HCT116 (cell line): ENCODE measurements around the gene TCF7L2. TPM values are rescaled to one million over a fixed set of nuclear protein-coding genes. Genes with fewer than 3 reads are reported as not detected.

ENCODE experiments used
- ATAC-seq: fragments of 200-7000 bp; cut with Tn5 transposase; 2 replicates; pipeline ENCODE4 v1.9.1; 2020; ENCODE audit warnings: mild to moderate bottlenecking, moderate library complexity
- BruUV-seq: library from RNA; stranded (reverse); fragments of 400-500 nt; replicated peaks from 2 replicates; lab custom pipeline; 2021; lab: Mats Ljungman, UMichigan
- CTCF ChIA-PET: fragments of 300-600 bp; sonication (Branson Sonifier 250); formaldehyde crosslinking; loops from one replicate; lab custom pipeline; 2021; ENCODE audit warnings: antibody characterized with exemption; lab: Charles Lee
- POLR2A ChIA-PET: fragments of 300-600, 350-600 bp; sonication (Branson Sonifier 250); formaldehyde crosslinking; loops from one replicate; lab custom pipeline; 2021; ENCODE audit warnings: antibody characterized with exemption; lab: Charles Lee
- RAD21 ChIA-PET, 2 experiments: fragments of 300-600 bp; sonication (Branson Sonifier 250); formaldehyde crosslinking; loops; one replicate each; lab custom pipeline; 2023; ENCODE audit warnings: low total read pairs in 2 of 2; ENCODE audit not compliant: uncharacterized antibody in 2 of 2, unreplicated experiment in 2 of 2, low non-redundant PET in 1 of 2; lab: Charles Lee
- DNase-seq: peaks from one replicate; pipeline ENCODE4 v3.0.0-alpha.2; 2010; ENCODE audit warnings: low read depth, low spot score
- H2AFZ ChIP-seq: fragments of 200-600 bp; shearing (Covaris generic), sonication (generic); 2 replicates; pipeline ENCODE4 v1.6.1; 2017; ENCODE audit warnings: low read depth, mixed run types, mixed read lengths, antibody characterized with exemption, low read length; ENCODE audit not compliant: poor library complexity, severe bottlenecking
- H3K27ac ChIP-seq: 2 replicates; pipeline ENCODE4 v1.5.1; 2012; ENCODE audit warnings: low read depth, low read length
- H3K27me3 ChIP-seq: fragments of 200-600 bp; sonication (generic); 2 replicates; pipeline ENCODE4 v1.6.1; 2016; ENCODE audit warnings: mixed run types, low read length, mixed read lengths; ENCODE audit not compliant: insufficient read depth
- H3K36me3 ChIP-seq, 2 experiments: fragments of 200-500 bp in 1 of 2; fragments of 200-600 bp in 1 of 2; sonication (Bioruptor generic) in 1 of 2; sonication (generic) in 1 of 2; 2 replicates each; pipeline versions ENCODE4 v1.5.1 to v1.6.1; 2014 to 2016; ENCODE audit warnings: low read length in 2 of 2, inconsistent platforms in 1 of 2, mixed read lengths in 1 of 2, mixed run types in 1 of 2; ENCODE audit not compliant: insufficient read depth in 2 of 2, control insufficient read depth in 1 of 2
- H3K4me1 ChIP-seq, 2 experiments: fragments of 200-600 bp in 1 of 2; sonication (generic) in 1 of 2; 2 replicates each; pipeline versions ENCODE4 v1.5.1 to v1.6.1; 2012 to 2017; ENCODE audit warnings: low read length in 2 of 2, inconsistent platforms in 1 of 2, mild to moderate bottlenecking in 1 of 2, mixed read lengths in 1 of 2, mixed run types in 1 of 2, moderate library complexity in 1 of 2; ENCODE audit not compliant: insufficient read depth in 2 of 2, control insufficient read depth in 1 of 2
- H3K4me2 ChIP-seq: fragments of 200-600 bp; sonication (generic); 2 replicates; pipeline ENCODE4 v1.6.1; 2017; ENCODE audit warnings: mixed run types, low read length, mixed read lengths
- H3K4me3 ChIP-seq, 2 experiments: fragments of 200-600 bp in 1 of 2; sonication (generic) in 1 of 2; replicated peaks in 1 of 2; 2 replicates each; pipeline ENCODE4 v1.5.1; 2011 to 2016; ENCODE audit warnings: low read length in 2 of 2, control low read depth in 1 of 2, low read depth in 1 of 2, mild to moderate bottlenecking in 1 of 2, mixed read lengths in 1 of 2, mixed run types in 1 of 2
- H3K79me2 ChIP-seq: fragments of 200-600 bp; sonication (generic); 2 replicates; pipeline ENCODE4 v1.6.1; 2017; ENCODE audit warnings: mild to moderate bottlenecking, mixed run types, low read length, moderate library complexity, mixed read lengths; ENCODE audit not compliant: insufficient read depth
- H3K9ac ChIP-seq: fragments of 200-600 bp; sonication (generic); 2 replicates; pipeline ENCODE4 v1.6.1; 2016; ENCODE audit warnings: low read length, mixed read lengths
- H3K9me2 ChIP-seq: fragments of 200-600 bp; sonication (generic), shearing (Covaris generic); 2 replicates; pipeline ENCODE4 v1.6.1; 2017; ENCODE audit warnings: mixed run types, mild to moderate bottlenecking, moderate library complexity; ENCODE audit not compliant: insufficient read depth
- H3K9me3 ChIP-seq, 2 experiments: fragments of 200-500 bp in 1 of 2; fragments of 200-600 bp in 1 of 2; sonication (Bioruptor generic) in 1 of 2; sonication (generic) in 1 of 2; 2 replicates each; pipeline ENCODE4 v1.6.1; 2014 to 2017; ENCODE audit warnings: low read length in 2 of 2, mixed read lengths in 2 of 2, inconsistent platforms in 1 of 2, low read depth in 1 of 2, mild to moderate bottlenecking in 1 of 2, mixed run types in 1 of 2, moderate library complexity in 1 of 2; ENCODE audit not compliant: control insufficient read depth in 1 of 2, insufficient read depth in 1 of 2
- H4K20me1 ChIP-seq: fragments of 200-600 bp; sonication (generic), shearing (Covaris generic); 2 replicates; pipeline ENCODE4 v1.6.1; 2017; ENCODE audit warnings: mixed run types, mild to moderate bottlenecking, moderate library complexity; ENCODE audit not compliant: insufficient read depth
- ATF3 ChIP-seq: IDR thresholded peaks from 2 replicates; pipeline ENCODE4 v1.6.1; 2012
- CBX3 ChIP-seq: IDR thresholded peaks from 2 replicates; pipeline ENCODE4 v1.6.1; 2012; ENCODE audit warnings: low read depth
- EGR1 ChIP-seq: IDR thresholded peaks from 2 replicates; pipeline ENCODE4 v1.6.1; 2012; ENCODE audit warnings: low read depth
- EZH2 ChIP-seq: fragments of 200-600 bp; sonication (generic); IDR thresholded peaks from 2 replicates; pipeline ENCODE4 v1.6.1; 2017; ENCODE audit warnings: antibody characterized with exemption, mixed run types
- EZH2phosphoT487 ChIP-seq: fragments of 200-600 bp; IDR thresholded peaks from 2 replicates; pipeline ENCODE4 v1.6.1; 2018; ENCODE audit warnings: antibody characterized with exemption, borderline replicate concordance
- RAD21 ChIP-seq: IDR thresholded peaks from 2 replicates; pipeline ENCODE4 v1.6.1; 2012; ENCODE audit warnings: low read depth, mild to moderate bottlenecking
- SP1 ChIP-seq: IDR thresholded peaks from 2 replicates; pipeline ENCODE4 v1.6.1; 2012; ENCODE audit warnings: low read depth
- TCF7L2 ChIP-seq: IDR thresholded peaks from 2 replicates; pipeline ENCODE4 v1.7.0; 2011; ENCODE audit warnings: borderline replicate concordance, inconsistent platforms; ENCODE audit not compliant: insufficient read depth, insufficient read length; ENCODE audit errors: extremely low read depth
- YY1 ChIP-seq: IDR thresholded peaks from 2 replicates; pipeline ENCODE4 v1.6.1; 2011; ENCODE audit warnings: low read length, low read depth, moderate library complexity, mild to moderate bottlenecking; ENCODE audit not compliant: insufficient replicate concordance; ENCODE audit errors: extremely low read depth
- ZFX ChIP-seq: fragments of 450-650 bp; IDR thresholded peaks from 2 replicates; pipeline ENCODE4 v1.6.1; 2017
- ZNF274 ChIP-seq: fragments of 200-500 bp; sonication (Bioruptor generic); IDR thresholded peaks from 2 replicates; pipeline ENCODE4 v1.6.1; 2014; ENCODE audit warnings: mild to moderate bottlenecking, low read depth, low read length, inconsistent platforms
- intact Hi-C: fragments of 100-400 bp; cut with micrococcal nuclease; formaldehyde crosslinking; loops from 2 replicates; pipeline ENCODE4 v1.10.0; 2022
- total RNA-seq: library from RNA; stranded (reverse); gene quantifications from one replicate; pipeline ENCODE4 v1.2.1, GENCODE V29; 2021; ENCODE audit not compliant: unreplicated experiment
- TF ChIP-seq, protein P1 (sequence below), 3 experiments: fragments of 200-600 bp in 1 of 3; sonication (generic) in 1 of 3; IDR thresholded peaks in 2 of 3; conservative IDR thresholded peaks in 1 of 3; 2 replicates each; pipeline ENCODE4 v1.5.1; 2012 to 2017; ENCODE audit warnings: low read depth in 2 of 3, low read length in 2 of 3, antibody characterized with exemption in 1 of 3, borderline replicate concordance in 1 of 3, control low read depth in 1 of 3, mild to moderate bottlenecking in 1 of 3, mixed read lengths in 1 of 3, mixed run types in 1 of 3, moderate library complexity in 1 of 3; ENCODE audit not compliant: insufficient read depth in 1 of 3

Gene TCF7L2
- total RNA-seq, 1 experiment from 2014 or later: 164 TPM

GRCh38 chr10:113179966-113180365 is 229.9 kb downstream of the TCF7L2 start:
- RAD21 ChIA-PET: no interaction called here

More at GRCh38 chr10:113179966-113180365, 229.9 kb downstream of the TCF7L2 start:
- CTCF ChIA-PET: no interaction called here
- BruUV-seq: no TSS peak
- ATAC-seq (no peak), DNase-seq (no peak)
- Histone ChIP-seq H3K4me2 (no peak overlapping the region), H3K79me2 (no peaks in the 10 kb centered on the region), H3K27ac (no peak overlapping the region), H2AFZ (no peak overlapping the region), H3K4me3 (no peak overlapping the region), H3K9me2 (no peaks in the 10 kb centered on the region), H3K4me1 (no peaks in the 10 kb centered on the region), H3K9me3 (no peaks in the 10 kb centered on the region), H3K36me3 (no peaks in the 10 kb centered on the region), H3K27me3 (no peaks in the 10 kb centered on the region), H3K9ac (no peak overlapping the region), H4K20me1 (no peaks in the 10 kb centered on the region)
- TF ChIP-seq, protein P1, sequence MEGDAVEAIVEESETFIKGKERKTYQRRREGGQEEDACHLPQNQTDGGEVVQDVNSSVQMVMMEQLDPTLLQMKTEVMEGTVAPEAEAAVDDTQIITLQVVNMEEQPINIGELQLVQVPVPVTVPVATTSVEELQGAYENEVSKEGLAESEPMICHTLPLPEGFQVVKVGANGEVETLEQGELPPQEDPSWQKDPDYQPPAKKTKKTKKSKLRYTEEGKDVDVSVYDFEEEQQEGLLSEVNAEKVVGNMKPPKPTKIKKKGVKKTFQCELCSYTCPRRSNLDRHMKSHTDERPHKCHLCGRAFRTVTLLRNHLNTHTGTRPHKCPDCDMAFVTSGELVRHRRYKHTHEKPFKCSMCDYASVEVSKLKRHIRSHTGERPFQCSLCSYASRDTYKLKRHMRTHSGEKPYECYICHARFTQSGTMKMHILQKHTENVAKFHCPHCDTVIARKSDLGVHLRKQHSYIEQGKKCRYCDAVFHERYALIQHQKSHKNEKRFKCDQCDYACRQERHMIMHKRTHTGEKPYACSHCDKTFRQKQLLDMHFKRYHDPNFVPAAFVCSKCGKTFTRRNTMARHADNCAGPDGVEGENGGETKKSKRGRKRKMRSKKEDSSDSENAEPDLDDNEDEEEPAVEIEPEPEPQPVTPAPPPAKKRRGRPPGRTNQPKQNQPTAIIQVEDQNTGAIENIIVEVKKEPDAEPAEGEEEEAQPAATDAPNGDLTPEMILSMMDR (IDR thresholded peaks at IDR 0.05 in 2 of 3, conservative IDR thresholded peaks at IDR 0.05 in 1 of 3; ENCODE audit: borderline replicate concordance in 1 of 3, insufficient read depth in 1 of 3, low read depth in 2 of 3, low read length in 2 of 3): no peak
- TF ChIP-seq SP1: no peak
- TF ChIP-seq ATF3: no peak
- TF ChIP-seq YY1: no peak
- no peak for TF ChIP-seq TCF7L2
- TF ChIP-seq ZNF274: no peak
- no peak for TF ChIP-seq RAD21
- TF ChIP-seq EGR1: no peak
- TF ChIP-seq ZFX: no peak
- no peak for TF ChIP-seq EZH2phosphoT487
- no peak for TF ChIP-seq EZH2
- TF ChIP-seq CBX3: no peak
- intact Hi-C loops: no loop called here
- POLR2A ChIA-PET: no interaction called here
